Lung microvascular endothelial cell (primary cell): ENCODE data around the gene MBD6. TPM values are rescaled to one million over a fixed set of nuclear protein-coding genes. Genes with fewer than 3 reads are reported as not detected.

ENCODE experiments used
- DNase-seq, 2 donors: peaks; one replicate each; pipeline versions ENCODE4 v3.0.0 to v3.0.0-alpha.2; 2010; ENCODE audit warnings: low read depth in 2 of 2
- total RNA-seq: library from RNA; depleted of rRNA; stranded (reverse); fragments of >200 nt; gene quantifications from 2 replicates; pipeline ENCODE4 v1.2.1, GENCODE V29; 2014

MBD6 gene, protein sequence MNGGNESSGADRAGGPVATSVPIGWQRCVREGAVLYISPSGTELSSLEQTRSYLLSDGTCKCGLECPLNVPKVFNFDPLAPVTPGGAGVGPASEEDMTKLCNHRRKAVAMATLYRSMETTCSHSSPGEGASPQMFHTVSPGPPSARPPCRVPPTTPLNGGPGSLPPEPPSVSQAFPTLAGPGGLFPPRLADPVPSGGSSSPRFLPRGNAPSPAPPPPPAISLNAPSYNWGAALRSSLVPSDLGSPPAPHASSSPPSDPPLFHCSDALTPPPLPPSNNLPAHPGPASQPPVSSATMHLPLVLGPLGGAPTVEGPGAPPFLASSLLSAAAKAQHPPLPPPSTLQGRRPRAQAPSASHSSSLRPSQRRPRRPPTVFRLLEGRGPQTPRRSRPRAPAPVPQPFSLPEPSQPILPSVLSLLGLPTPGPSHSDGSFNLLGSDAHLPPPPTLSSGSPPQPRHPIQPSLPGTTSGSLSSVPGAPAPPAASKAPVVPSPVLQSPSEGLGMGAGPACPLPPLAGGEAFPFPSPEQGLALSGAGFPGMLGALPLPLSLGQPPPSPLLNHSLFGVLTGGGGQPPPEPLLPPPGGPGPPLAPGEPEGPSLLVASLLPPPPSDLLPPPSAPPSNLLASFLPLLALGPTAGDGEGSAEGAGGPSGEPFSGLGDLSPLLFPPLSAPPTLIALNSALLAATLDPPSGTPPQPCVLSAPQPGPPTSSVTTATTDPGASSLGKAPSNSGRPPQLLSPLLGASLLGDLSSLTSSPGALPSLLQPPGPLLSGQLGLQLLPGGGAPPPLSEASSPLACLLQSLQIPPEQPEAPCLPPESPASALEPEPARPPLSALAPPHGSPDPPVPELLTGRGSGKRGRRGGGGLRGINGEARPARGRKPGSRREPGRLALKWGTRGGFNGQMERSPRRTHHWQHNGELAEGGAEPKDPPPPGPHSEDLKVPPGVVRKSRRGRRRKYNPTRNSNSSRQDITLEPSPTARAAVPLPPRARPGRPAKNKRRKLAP
- 2.8 and 6.9 TPM in 2 replicates for total RNA-seq

DNA sequence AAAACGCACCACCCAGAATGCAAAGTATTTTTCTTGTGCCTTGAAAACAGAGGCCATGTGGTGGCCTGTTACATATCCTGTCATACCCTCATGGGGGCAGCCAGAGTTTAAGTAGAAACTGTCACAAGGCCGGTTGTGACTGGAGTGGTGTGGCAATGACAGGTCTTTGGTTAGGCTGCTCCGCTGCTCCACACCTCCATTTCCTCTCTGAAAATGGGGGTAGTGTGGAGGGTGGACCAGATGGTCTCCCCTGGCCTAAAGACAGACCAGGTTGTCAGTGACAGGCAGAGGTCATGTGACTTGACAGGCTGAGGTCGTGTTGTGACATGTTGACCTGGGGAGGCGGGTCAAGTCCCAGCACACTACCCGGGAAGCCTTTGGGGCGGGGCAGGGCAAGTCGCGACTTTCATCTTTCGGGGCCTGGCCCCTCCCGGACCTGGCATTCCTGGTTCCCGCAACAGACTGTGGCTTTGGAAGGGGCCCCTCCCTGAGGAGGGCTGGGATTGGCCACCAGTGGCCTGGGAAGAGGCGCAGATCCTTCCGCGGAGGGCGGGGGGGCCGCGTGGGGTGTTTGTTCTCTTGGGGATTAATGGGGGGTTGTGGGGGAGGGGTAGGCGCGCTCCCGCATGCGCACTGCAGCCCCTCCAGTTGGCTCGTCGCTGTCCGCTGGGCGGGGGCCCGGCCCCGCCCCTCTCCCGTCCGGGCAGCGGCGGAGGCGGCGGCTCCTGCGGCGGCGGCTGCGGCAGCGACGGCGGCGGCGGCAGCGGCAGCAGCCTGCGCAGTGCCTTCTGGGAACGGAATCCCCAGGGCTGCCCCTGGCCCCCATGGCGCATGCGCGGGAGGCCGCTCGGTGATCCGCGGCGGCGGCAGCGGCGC lies at the start of gene MBD6:
Gene MBD6 (plus strand): TSS at position 814 of the 876 bp plus-strand sequence. CDS start 1,480 bp downstream, outside the sequence.
- peak; percentile 94 for DNase-seq

DNA sequence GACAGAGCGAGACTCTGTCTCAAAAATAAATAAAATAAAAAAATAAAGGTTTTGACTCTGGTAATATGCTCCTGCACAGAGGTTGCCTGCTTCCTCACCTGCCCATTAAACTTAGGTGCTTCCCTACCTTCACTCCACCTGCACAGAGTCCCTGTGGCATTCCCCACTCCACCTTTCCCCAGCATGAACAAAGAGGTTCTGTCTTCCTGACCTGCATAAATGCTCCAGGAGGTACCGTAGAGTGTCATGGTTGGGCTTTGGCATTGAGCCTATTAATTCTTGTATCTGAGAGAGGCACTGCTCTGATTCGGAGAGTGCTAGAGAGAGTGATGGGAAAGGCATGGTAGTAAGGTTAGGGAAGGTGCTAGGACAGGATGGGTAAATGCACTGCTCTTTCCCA lies 49.2 kb upstream of the MBD6 start:
- no peak for DNase-seq

DNA sequence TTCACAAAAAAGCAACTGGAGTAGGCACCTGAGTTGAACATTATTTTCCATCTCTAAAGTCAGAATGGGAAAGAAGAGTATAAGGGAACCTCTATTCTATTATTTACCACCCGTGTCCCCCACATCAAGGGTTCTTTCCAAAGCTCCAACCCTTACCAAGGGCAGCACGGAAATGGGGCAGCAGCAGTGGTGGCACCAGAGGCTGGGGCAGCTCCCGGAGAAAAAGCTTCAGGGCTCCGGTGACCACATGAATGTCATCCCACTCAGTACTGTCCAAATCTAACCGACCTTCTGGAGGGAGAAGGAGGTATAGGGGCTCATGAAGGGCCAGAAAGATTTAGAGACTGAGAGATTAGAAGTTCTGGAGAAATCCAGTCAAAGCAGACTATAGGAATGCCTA lies 48.7 kb upstream of the MBD6 start:
- no peak for DNase-seq

DNA sequence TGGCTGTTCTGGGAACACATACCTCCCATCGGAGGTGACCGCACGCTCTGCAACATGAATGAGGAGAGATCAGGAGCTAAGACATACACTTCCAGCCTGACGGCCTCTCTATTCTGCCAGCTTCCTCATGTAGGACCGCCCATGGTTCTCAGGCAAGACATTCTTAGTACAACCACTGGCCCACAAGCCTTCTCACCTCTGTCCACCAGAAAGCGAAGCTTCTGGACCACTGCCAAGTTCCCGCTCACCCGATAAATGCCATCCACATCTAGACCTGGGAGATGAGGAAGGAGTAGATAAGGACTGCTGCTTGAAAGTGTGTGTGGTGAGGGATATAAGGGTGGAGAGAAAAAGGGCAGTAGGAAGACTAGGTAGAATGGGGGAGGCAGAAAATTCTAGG lies 48.2 kb upstream of the MBD6 start:
- no peak for DNase-seq

DNA sequence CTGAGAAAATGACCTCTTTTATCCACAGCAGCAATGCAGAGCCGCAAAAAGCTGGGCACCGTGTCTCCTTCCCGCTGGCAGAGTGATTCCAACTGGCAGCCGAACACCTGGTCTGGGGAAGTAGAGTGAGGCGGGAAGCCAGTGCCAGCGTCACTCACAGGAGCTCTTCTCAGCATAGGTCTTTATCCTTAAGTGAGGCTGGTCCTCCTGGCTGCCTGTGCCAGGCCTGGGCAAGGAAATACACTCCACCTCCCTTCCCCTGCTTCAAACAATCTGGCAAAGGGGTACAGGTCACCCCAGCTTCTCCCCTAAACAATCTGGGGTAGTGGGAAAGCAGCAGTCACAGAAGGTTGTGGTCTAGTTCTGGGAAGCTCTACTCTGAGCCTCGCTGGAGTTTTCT lies 47.8 kb upstream of the MBD6 start:
- DNase-seq, result no peak

DNA sequence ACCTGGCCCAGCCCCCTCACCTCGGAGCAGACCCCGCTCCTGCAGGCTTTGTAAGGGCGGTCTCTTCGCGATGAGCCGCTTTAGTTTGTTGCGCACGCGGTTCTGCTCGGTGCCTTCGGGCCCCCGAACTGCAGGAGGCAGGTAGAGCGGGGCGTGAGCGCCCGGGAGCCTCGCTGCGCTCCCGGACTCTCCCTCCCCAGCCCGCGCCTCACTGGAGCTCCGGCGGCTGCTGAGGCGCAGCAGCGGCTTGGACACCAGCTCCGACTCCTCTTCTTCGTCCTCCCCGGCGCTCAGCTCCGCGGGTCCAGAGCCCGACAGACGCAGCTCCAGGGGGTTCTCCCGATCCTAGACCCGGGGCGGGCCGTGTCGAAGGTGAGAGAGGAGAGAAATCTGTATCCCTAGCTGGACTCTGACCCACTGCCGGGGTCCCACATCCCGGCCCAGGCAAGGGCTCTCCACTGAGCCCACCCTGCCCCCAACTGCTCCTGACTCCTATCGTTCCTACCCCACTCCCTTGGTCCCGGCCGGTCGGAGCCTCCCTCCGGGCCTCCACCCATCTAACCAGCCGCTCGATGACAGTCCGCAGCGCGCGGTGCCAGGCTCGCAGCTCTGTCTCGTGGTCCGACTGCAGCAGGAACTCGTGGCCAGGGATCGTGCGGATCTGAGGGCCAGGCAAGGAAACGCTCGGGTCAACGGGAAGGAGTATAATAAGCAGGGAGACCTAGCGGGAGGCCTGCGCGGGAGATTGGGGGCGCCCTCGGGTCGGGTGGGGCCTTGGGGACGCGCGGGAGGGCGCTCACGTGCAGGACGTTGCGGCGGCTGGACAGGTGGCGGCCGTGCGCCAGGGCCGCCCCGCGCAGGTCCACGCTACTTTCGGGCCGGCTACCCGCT lies 47.1 kb upstream of the MBD6 start:
- peak; percentile 43 to 45 for DNase-seq

DNA sequence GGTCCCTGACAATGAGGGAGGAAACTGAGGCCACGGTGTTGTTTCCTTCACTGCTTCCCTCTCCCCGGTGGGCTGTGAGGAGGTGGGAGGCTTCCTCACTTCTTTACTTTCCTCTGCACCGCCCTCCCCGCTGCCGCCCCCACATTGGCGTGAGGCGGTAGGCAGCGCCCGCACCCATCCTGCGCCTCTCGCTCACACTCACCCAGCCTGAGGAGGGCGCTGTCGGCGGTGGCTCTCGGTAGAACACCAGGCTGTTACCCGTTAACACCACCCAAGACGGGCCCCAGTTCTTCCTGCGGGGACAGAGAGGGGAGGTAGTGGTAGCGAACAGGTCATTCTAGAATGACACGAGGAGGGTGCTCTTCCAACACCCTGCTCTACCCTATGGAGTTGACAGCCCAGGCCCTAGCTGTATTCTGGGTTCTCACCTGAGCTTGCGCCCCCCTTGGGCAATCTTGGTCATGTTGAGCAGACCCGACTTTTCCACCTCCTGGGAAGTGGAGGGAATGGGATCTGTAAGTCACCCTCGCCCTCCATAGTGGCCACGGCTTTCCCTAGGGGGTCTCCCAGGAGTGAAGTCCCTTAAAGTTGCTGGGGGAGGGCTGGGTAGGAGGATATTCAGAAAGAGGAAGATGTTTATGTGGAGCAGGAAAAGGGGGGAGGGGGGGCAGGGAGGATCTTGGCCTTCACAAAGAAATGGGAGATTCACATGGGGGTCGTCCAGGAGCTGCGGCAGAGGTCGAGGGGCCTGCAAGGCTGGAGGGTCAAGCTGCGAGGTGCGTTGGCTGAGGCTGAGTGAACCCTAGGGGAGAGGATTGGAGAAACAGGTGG lies 46.2 kb upstream of the MBD6 start:
- DNase-seq, result no peak

DNA sequence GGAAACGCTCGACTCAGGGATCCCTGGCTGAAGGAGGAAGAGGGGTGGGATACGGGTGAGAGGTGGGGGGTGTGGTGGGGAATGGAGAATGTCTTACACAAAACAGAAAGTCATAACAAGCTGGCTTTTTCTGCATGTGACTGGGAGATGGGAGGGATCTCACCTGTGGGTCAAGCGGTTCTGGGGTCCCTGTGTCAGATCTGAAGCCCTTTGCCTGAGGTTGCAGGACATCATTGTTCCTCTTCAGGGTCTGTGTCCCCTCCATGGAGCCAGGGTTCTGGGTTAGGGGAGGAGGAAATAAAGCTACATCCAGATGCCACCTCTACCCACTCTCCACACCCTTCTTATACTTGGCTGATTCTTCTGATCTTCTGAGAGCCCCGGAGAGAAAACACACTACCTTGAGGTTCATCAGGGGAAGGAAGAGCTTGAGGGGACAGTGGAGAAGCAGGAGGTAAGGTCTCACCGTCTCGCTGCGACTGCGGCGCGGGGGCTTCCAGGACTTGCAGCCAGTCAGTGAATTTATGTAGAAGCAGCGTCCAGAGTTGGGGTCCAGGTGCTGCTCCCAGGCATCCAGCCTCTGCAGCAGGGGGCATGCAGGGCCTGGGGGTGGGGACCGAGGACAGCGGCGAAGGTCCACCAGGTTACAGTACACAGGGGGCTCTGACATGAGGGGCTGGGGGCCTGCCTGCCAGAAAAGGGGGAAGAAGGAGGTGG lies 45.5 kb upstream of the MBD6 start:
- no peak for DNase-seq

DNA sequence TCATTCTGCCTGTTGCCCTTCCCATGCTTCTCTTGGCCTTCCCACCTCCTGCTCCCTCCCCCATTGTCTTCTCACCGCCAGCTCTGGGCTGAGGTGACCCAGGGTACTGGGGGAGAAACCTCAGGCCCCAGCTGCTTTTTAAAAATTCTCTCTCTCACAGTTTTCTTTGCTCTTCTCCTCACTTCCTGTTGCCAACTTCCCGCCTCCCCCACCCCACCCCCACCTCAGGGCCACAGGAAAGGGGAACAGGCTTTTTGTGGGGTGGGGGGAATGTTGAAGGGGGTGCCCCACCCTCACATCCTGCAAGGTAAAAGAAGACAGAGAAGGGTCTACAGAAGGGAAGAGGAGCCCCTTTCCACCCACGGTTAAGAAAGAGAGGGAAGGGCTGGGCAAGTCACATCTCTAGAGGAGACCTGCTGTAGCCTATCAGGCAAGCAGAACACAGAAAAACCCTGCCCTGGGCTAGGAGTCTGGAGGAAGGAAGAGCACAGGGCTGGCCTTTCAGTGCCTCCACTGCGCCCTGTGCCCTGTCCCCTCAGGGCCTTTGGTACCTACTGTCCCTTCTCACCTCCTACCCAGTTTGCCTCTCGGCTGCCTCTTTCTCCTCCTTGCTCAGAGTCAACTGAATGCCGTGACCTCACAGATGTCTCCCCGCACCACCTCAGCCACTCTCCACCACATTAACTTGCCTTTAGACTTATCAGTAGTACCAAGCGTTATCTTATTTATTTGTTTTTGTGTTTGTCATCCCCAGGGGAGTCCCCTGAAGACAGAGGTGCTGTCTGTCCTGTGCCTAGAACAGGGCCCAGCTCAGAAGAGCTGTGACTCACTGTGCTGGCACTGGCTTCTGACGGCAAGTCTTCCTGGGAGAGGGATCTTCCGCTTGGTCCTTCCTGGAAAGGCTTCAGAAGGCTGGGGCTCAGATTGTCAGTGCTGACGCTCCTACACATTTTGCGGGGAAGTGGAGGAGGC lies 44.6 kb upstream of the MBD6 start:
- DNase-seq, result peak in 1 of 2 donors; percentile 44

DNA sequence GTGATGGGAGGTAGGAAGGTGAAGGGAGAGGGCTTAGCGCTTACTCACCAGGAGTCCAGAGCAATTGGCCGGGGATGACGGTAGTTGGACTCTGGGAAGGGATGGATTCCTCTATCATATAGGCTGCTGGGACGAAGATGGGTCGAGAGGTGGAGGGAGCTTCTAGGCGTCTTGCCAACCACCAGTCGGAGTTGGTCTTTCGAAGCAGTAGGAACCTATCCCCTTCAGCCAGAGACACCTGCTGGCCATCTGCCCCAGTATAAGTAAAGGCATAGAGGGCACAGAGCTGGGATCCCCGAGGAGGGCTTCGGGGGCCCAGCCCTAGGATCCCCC lies 43.6 kb upstream of the MBD6 start:
- DNase-seq, result no peak

DNA sequence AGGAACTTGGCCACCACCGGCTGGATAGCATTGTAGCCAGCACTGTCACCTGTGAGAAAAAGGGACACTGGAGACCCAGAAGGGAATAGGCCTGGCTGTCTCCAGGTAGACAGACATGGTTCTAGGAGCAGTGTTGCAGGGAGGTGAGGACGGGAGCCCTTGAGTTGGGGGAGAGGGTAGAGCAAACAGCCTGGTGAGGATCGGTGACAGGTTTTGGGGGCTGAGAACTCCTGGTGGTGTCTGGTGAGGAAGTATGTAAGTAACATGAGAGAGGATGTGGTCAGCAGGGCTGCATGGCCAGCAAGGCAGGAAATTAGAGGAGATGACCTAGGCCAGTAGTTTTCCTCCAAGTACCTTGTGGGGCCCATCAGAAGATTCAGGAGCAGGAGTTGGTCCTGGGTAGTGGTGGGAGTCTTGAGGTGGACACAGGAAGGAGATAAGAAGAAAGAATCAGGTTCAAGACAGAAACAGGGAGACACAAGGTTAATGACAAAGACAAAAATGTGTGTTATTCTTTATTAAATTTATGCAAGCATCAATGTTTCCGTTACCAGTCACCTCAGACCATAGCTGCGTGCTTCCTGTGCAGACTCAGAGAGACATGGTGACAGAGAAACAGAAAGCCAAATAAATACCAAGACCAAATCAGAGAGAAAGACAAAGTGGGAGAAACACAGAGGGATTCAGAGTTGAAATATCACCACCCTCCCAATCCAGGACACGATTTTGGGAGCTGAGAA lies 43.1 kb upstream of the MBD6 start, which contains the start of gene ARHGAP9:
Gene ARHGAP9 (minus strand): TSS at position 491 of the 740 bp plus-strand sequence. CDS start 460 bp downstream, at position 31.
- peak; percentile 62 to 77 for DNase-seq

DNA sequence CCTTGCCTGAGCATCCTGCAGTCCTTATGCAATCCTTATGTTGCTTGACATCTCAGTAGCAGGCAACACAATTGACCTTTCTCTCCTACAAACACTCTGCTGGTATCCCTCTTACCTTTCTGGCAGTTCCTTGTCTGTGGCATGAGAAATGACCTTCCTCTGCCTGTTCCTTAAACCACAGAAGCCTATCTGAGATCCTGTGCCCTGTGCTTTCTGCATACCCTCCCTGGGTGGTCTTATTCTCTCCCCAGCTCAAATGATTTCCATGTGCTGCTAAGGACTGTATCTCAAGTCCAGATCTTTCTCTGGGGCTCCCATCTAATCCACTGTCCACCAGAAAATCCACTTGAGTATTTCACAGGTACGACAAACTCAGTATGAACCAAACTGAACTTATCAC lies 41.0 kb upstream of the MBD6 start:
- no peak for DNase-seq

DNA sequence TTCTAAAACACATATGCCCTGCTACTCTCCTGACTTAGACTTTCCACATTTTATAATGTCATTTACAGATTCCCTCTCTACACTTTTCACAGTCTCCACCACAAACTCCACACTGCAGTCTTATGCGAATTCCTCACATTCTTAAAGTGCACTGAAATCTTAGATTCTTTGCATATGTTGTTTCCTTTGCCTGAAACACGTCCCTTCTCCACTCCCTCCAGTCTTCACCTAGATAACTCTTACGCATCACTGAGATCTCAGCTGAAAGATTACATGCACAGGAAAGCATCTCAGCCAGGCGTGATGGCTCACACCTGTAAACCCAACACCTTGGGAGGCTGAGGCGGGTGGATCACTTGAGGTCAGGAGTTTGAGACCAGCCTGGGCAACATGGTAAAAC lies 39.2 kb upstream of the MBD6 start:
- no peak for DNase-seq

DNA sequence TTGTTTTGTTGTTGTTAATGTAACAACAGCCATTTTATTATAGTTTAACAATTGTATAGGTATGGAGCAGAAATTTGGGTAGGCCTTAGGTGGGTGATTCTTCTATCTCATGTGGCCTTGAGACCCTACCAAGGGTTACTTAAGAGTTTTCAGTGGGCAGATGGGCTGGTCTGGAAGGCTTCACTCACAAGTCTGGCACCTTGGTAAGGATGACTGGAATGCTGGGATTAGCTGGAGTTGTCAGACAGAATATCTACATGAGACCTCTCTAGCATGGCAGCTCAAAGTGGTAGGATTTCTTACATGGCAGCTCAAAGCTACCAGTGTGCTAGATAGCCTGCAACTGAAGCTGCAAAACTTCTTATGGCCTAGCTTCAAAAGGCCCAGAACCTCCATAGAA lies 36.9 kb upstream of the MBD6 start:
- no peak for DNase-seq

DNA sequence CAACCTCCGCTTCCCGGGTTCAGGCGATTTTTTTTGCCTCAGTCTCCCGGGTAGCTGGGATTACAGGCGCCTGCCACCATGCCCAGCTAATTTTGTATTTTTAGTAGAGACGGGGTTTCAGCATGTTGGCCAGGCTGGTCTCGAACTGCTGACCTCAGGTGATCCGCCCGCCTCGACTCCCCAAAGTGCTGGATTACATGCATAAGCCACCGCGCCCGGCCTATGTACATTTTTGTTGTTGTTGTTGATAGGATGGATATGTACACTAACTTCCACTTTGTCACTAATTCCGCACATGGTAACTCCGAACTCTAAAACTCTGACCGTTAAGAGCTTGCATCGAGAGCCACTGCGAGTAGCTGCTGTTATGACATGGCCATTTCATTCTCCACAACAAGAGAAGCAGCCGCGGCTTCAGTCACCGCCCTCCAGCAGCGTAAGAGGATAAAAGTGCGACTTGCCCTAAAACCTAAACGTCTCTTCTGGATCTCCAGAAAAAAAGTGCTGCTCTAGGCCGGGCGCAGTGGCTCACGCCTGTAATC lies 35.5 kb upstream of the MBD6 start:
- DNase-seq, result peak in 1 of 2 donors; percentile 15

DNA sequence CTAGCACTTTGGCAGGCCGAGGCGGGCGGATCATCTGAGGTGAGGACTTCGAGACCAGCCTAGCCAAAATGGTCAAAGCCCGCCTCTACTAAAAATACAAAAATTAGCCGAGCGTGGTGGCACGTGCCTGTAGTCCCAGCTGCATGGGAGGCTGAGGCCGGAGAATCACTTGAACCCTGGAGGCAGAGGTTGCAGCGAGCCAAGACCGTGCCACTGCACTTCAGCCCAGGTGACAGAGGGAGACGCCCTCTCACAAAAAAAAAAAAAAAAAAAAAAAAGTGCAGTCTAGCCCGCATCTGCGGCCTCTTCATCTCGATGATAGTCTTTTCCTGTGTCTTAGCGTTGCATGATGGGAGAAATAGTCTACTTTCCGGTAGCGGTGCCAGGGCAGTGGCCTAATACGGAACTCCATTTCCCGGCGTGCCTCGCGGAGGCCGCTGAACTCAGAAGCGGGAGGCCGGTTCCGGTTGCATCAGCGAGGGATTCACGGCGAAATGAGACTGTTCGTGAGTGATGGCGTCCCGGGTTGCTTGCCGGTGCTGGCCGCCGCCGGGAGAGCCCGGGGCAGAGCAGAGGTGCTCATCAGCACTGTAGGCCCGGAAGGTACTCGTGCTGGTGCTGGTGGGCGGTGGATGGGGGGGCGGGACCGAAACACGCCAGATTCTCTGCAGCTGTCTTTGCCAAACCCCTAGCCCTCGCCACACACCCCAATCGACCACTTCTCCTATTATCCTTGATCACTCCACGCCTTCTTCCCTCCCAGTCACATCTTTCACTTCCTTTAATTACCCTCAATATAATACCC lies 34.8 kb upstream of the MBD6 start, which contains the start of gene MARS1:
Gene MARS1 (plus strand): TSS at position 472 of the 805 bp plus-strand sequence. CDS start 23 bp downstream, at position 495.
- DNase-seq, result peak; percentile 94 to 97
